ENCODE data around the gene DTD1.

DTD1 gene

GRCh38 chr20:18615020-18615650 lies 27.3 kb downstream of the DTD1 start:
- no peak for DNase-seq (ENCODE audit: low read depth)

GRCh38 chr20:18621004-18621403 lies 33.1 kb downstream of the DTD1 start:
- no peak for DNase-seq (ENCODE audit: low read depth)

GRCh38 chr20:18623156-18623910 lies 35.5 kb downstream of the DTD1 start:
- no peak for DNase-seq (ENCODE audit: low read depth)

- no peak for DNase-seq (ENCODE audit: low read depth)
Measured at GRCh38 chr20:18624948-18625347, 37.1 kb downstream of the DTD1 start.

GRCh38 chr20:18625907-18626655 lies 38.2 kb downstream of the DTD1 start:
- DNase-seq (ENCODE audit: low read depth), result no peak

GRCh38 chr20:18628330-18628920 lies 40.6 kb downstream of the DTD1 start:
- peak; percentile 17 for DNase-seq (ENCODE audit: low read depth)

- peak; percentile 70 for DNase-seq (ENCODE audit: low read depth)
Measured at GRCh38 chr20:18632196-18632789, 44.4 kb downstream of the DTD1 start.

- DNase-seq (ENCODE audit: low read depth), result no peak
Measured at GRCh38 chr20:18633411-18633810, 45.6 kb downstream of the DTD1 start.

- DNase-seq (ENCODE audit: low read depth), result no peak
Measured at GRCh38 chr20:18634501-18634900, 46.6 kb downstream of the DTD1 start.

GRCh38 chr20:18635380-18635779 lies 47.5 kb downstream of the DTD1 start:
- DNase-seq (ENCODE audit: low read depth), result no peak

GRCh38 chr20:18637224-18637623 lies 49.4 kb downstream of the DTD1 start:
- DNase-seq (ENCODE audit: low read depth), result no peak

- peak; percentile 2 for DNase-seq (ENCODE audit: low read depth)
Measured at GRCh38 chr20:18638768-18639167, 50.9 kb downstream of the DTD1 start.

- DNase-seq (ENCODE audit: low read depth), result no peak
Measured at GRCh38 chr20:18639501-18639979, 51.7 kb downstream of the DTD1 start.

- no peak for DNase-seq (ENCODE audit: low read depth)
Measured at GRCh38 chr20:18645196-18645745, 57.4 kb downstream of the DTD1 start.

GRCh38 chr20:18645851-18646250 lies 58.0 kb downstream of the DTD1 start:
- no peak for DNase-seq (ENCODE audit: low read depth)

GRCh38 chr20:18647777-18648176 lies 59.9 kb downstream of the DTD1 start:
- no peak for DNase-seq (ENCODE audit: low read depth)

- no peak for DNase-seq (ENCODE audit: low read depth)
Measured at GRCh38 chr20:18650224-18650623, 62.4 kb downstream of the DTD1 start.

GRCh38 chr20:18653736-18654447 lies 66.0 kb downstream of the DTD1 start:
- no peak for DNase-seq (ENCODE audit: low read depth)

GRCh38 chr20:18654448-18654773 lies 66.6 kb downstream of the DTD1 start:
- DNase-seq (ENCODE audit: low read depth), result no peak

GRCh38 chr20:18657575-18657974 lies 69.7 kb downstream of the DTD1 start:
- DNase-seq (ENCODE audit: low read depth), result no peak
